GDM1 (cell line): ENCODE results near the gene PGM2.

Experiments
- DNase-seq: peaks from one replicate; lab custom pipeline; 2025; lab: John Stamatoyannopoulos, UW

The PGM2 gene

GRCh38 chr4:37902738-37903693, 76.5 kb downstream of the PGM2 start:
- no peak for DNase-seq

GRCh38 chr4:37903901-37904300, 77.4 kb downstream of the PGM2 start:
- DNase-seq: no peak

GRCh38 chr4:37904824-37905223, 78.3 kb downstream of the PGM2 start:
- DNase-seq: no peak

GRCh38 chr4:37905533-37906169, 79.2 kb downstream of the PGM2 start:
- DNase-seq: no peak

- no peak for DNase-seq
These were observed 82.2 kb downstream of the PGM2 start for GRCh38 chr4:37908488-37909331.

- DNase-seq: no peak
These were observed 83.0 kb downstream of the PGM2 start for GRCh38 chr4:37909332-37910090.

- DNase-seq: no peak
These were observed 83.6 kb downstream of the PGM2 start for GRCh38 chr4:37910091-37910486.
